K562 (cell line): ENCODE measurements around the gene NLGN4Y.

Experiments
- ATF3 ChIP-seq, 2 experiments: fragments of 450-650 bp in 1 of 2; sonication (generic) in 1 of 2; formaldehyde crosslinking in 1 of 2; IDR thresholded peaks in 1 of 2; conservative IDR thresholded peaks in 1 of 2; 2 replicates each; pipeline versions ENCODE4 v1.6.1 to v1.8.1; 2016 to 2023; ENCODE audit warnings: mild to moderate bottlenecking in 2 of 2, moderate library complexity in 2 of 2, inconsistent platforms in 1 of 2, missing genetic modification reagents in 1 of 2
- BCL6 ChIP-seq: fragments of 250-450 bp; sonication (Bioruptor Pico); IDR thresholded peaks from 2 replicates; pipeline ENCODE4 v1.4.0; 2020
- CHD2 ChIP-seq: IDR thresholded peaks from 2 replicates; pipeline ENCODE4 v1.6.1; 2011; ENCODE audit warnings: low read depth, low read length
- CREM ChIP-seq: IDR thresholded peaks from 2 replicates; pipeline ENCODE4 v1.6.1; 2014; ENCODE audit warnings: antibody characterized with exemption, low read depth
- CTCF ChIP-seq, 3 experiments: IDR thresholded peaks in 2 of 3; conservative IDR thresholded peaks in 1 of 3; 2 replicates each; pipeline ENCODE4 v1.5.1; 2011 to 2012; ENCODE audit warnings: low read length in 3 of 3, mild to moderate bottlenecking in 3 of 3, control low read depth in 2 of 3, improper control_type of control experiment in 1 of 3, inconsistent platforms in 1 of 3, low read depth in 1 of 3, mixed read lengths in 1 of 3, moderate library complexity in 1 of 3; ENCODE audit not compliant: insufficient read depth in 2 of 3
- ESRRA ChIP-seq: fragments of 450-650 bp; IDR thresholded peaks from 2 replicates; pipeline ENCODE4 v1.6.1; 2014; ENCODE audit warnings: low read depth, mild to moderate bottlenecking, moderate library complexity, borderline replicate concordance
- MAFG ChIP-seq: fragments of 450-650 bp; conservative IDR thresholded peaks from 2 replicates; pipeline ENCODE4 v1.6.1; 2016; ENCODE audit warnings: missing genetic modification characterization, missing compliant biosample characterization
- MYNN ChIP-seq, 2 experiments: sonication (generic); formaldehyde crosslinking in 1 of 2; IDR thresholded peaks; 2 replicates each; pipeline versions ENCODE4 v1.5.0 to v1.6.1; 2016 to 2020; ENCODE audit warnings: antibody characterized with exemption in 1 of 2, missing genetic modification reagents in 1 of 2
- PKNOX1 ChIP-seq: fragments of 450-650 bp; IDR thresholded peaks from 2 replicates; pipeline ENCODE4 v1.6.1; 2016
- TRIM25 ChIP-seq: fragments of 450-650 bp; IDR thresholded peaks from 2 replicates; pipeline ENCODE4 v1.7.0; 2016; ENCODE audit warnings: borderline replicate concordance
- ZBTB49 ChIP-seq: sonication (generic); formaldehyde crosslinking; IDR thresholded peaks from 2 replicates; pipeline ENCODE4 v1.8.0; 2022; ENCODE audit warnings: missing genetic modification reagents, mild to moderate bottlenecking, borderline replicate concordance
- ZNF280B ChIP-seq: fragments of 250-450 bp; sonication (Bioruptor Pico); IDR thresholded peaks from 2 replicates; pipeline ENCODE4 v1.5.1; 2021; ENCODE audit warnings: mild to moderate bottlenecking

- TF ChIP-seq TRIM25 (no peak), MYNN (IDR thresholded peaks at IDR 0.05) (no peak), MYNN (CRISPR knock-in tag; IDR thresholded peaks at IDR 0.05) (no peak), ATF3 (IDR thresholded peaks at IDR 0.05) (no peak), ATF3 (CRISPR knock-in tag; conservative IDR thresholded peaks at IDR 0.05) (no peak), MAFG (tag) (no peak), ZNF280B (CRISPR knock-in tag) (no peak), CTCF (IDR thresholded peaks at IDR 0.05 in 2 of 3, conservative IDR thresholded peaks at IDR 0.05 in 1 of 3; ENCODE audit: insufficient read depth in 2 of 3, low read depth in 1 of 3, low read length in 3 of 3) (no peak), ESRRA (no peak), CREM (no peak), BCL6 (CRISPR knock-in tag) (no peak), PKNOX1 (no peak), CHD2 (no peak), ZBTB49 (CRISPR knock-in tag) (no peak)
Measured at GRCh38 chrY:14825728-14826127, 301.4 kb downstream of the NLGN4Y start.
